CD14-positive monocyte (primary cell): ENCODE measurements around the gene GALNTL6. TPM values are rescaled to one million over a fixed set of nuclear protein-coding genes. Genes with fewer than 3 reads are reported as not detected.
"Not testable (repeated sequence)": the region's sequence is repeated elsewhere in the genome, so short reads cannot be mapped to it uniquely, and the experiment has no call there.

Experiments used
- DNase-seq, 3 donors: peaks; one replicate each; pipeline ENCODE4 v3.0.0-alpha.2; 2011 to 2022
- H2AFZ ChIP-seq: 2 replicates; pipeline ENCODE4 v1.6.0; 2012; ENCODE audit warnings: mild to moderate bottlenecking, low read depth, low read length, inconsistent platforms; ENCODE audit not compliant: insufficient read depth, poor library complexity, severe bottlenecking
- H3K27ac ChIP-seq, 2 donors: 1 replicate in 1 of 2; 2 replicates in 1 of 2; pipeline ENCODE4 v1.5.1; 2012 to 2013; ENCODE audit warnings: low read length in 2 of 2, control low read depth in 1 of 2, inconsistent platforms in 1 of 2, low read depth in 1 of 2, mild to moderate bottlenecking in 1 of 2
- H3K27me3 ChIP-seq, 2 donors: one replicate each; pipeline versions ENCODE4 v1.6.0 to v1.6.1; 2011 to 2013; ENCODE audit warnings: low read length in 2 of 2; ENCODE audit not compliant: control insufficient read depth in 2 of 2, insufficient read depth in 2 of 2
- H3K36me3 ChIP-seq, 2 donors: replicated peaks in 1 of 2; 1 replicate in 1 of 2; 2 replicates in 1 of 2; pipeline versions ENCODE4 v1.5.1 to v1.6.1; 2012 to 2013; ENCODE audit warnings: low read length in 2 of 2, control low read depth in 1 of 2, inconsistent platforms in 1 of 2, mild to moderate bottlenecking in 1 of 2; ENCODE audit not compliant: insufficient read depth in 2 of 2, control insufficient read depth in 1 of 2
- H3K4me1 ChIP-seq, 2 donors: 1 replicate in 1 of 2; 2 replicates in 1 of 2; pipeline versions ENCODE4 v1.5.1 to v1.6.1; 2012 to 2013; ENCODE audit warnings: low read length in 2 of 2, control low read depth in 1 of 2, inconsistent platforms in 1 of 2, mild to moderate bottlenecking in 1 of 2, moderate library complexity in 1 of 2; ENCODE audit not compliant: insufficient read depth in 2 of 2, control insufficient read depth in 1 of 2
- H3K4me2 ChIP-seq: replicated peaks from 2 replicates; pipeline ENCODE3; 2012; ENCODE audit warnings: low read length, moderate library complexity, mild to moderate bottlenecking; ENCODE audit not compliant: poor library complexity, severe bottlenecking; ENCODE audit errors: extremely low read depth
- H3K4me3 ChIP-seq, 3 experiments: fragments of 200-600 bp in 1 of 3; sonication (generic) in 1 of 3; replicated peaks in 1 of 3; 1 replicate in 2 of 3; 2 replicates in 1 of 3; pipeline ENCODE4 v1.5.1; 2011 to 2013; ENCODE audit warnings: low read length in 3 of 3, mild to moderate bottlenecking in 3 of 3, control low read depth in 2 of 3, low read depth in 2 of 3, inconsistent platforms in 1 of 3, moderate library complexity in 1 of 3
- H3K79me2 ChIP-seq: 2 replicates; pipeline ENCODE4 v1.6.0; 2012; ENCODE audit warnings: mild to moderate bottlenecking, control low read depth, inconsistent platforms, low read length, moderate library complexity; ENCODE audit not compliant: insufficient read depth
- H3K9ac ChIP-seq: 2 replicates; pipeline ENCODE4 v1.6.0; 2017; ENCODE audit warnings: low read length, mild to moderate bottlenecking; ENCODE audit not compliant: insufficient read depth, poor library complexity, severe bottlenecking
- H3K9me3 ChIP-seq, 2 donors: replicated peaks in 1 of 2; 1 replicate in 1 of 2; 2 replicates in 1 of 2; pipeline versions ENCODE4 v1.5.1 to v1.6.1; 2012 to 2013; ENCODE audit warnings: low read length in 2 of 2, control low read depth in 1 of 2; ENCODE audit not compliant: control insufficient read depth in 1 of 2, insufficient read depth in 1 of 2
- H4K20me1 ChIP-seq: 2 replicates; pipeline ENCODE4 v1.6.0; 2012; ENCODE audit warnings: mild to moderate bottlenecking, low read length, control low read depth, moderate library complexity; ENCODE audit not compliant: insufficient read depth
- H3K27ac Mint-ChIP-seq, 7 donors: one replicate each; pipeline ENCODE4 v1.8.0; 2020; ENCODE audit warnings: mild to moderate bottlenecking in 7 of 7, mixed read lengths in 7 of 7, moderate library complexity in 6 of 7, inconsistent platforms in 2 of 7
- H3K27me3 Mint-ChIP-seq, 3 donors: one replicate each; pipeline ENCODE4 v1.8.0; 2021 to 2022; ENCODE audit warnings: low read depth in 3 of 3, mild to moderate bottlenecking in 3 of 3, mixed read lengths in 3 of 3, moderate library complexity in 3 of 3, inconsistent platforms in 1 of 3
- H3K36me3 Mint-ChIP-seq, 2 donors: one replicate each; pipeline ENCODE4 v1.8.0; 2020; ENCODE audit warnings: mixed read lengths in 2 of 2, inconsistent platforms in 1 of 2, mild to moderate bottlenecking in 1 of 2
- H3K4me1 Mint-ChIP-seq: one replicate; pipeline ENCODE4 v1.8.0; 2020; ENCODE audit warnings: mild to moderate bottlenecking, mixed read lengths
- H3K4me3 Mint-ChIP-seq, 2 donors: one replicate each; pipeline ENCODE4 v1.8.0; 2020; ENCODE audit warnings: mild to moderate bottlenecking in 2 of 2, mixed read lengths in 2 of 2, moderate library complexity in 1 of 2
- H3K9me3 Mint-ChIP-seq, 7 donors: one replicate each; pipeline ENCODE4 v1.8.0; 2020 to 2022; ENCODE audit warnings: mixed read lengths in 7 of 7, mild to moderate bottlenecking in 6 of 7, moderate library complexity in 6 of 7, inconsistent platforms in 2 of 7
- CTCF ChIP-seq: fragments of 200-600 bp; IDR thresholded peaks from one replicate; pipeline ENCODE4 v1.8.0; 2022; ENCODE audit warnings: antibody characterized with exemption, mild to moderate bottlenecking
- WGBS: methylation state at CpG from one replicate; pipeline ENCODE4 v1.1.5; 2013; ENCODE audit warnings: missing lambda C conversion rate; ENCODE audit not compliant: insufficient coverage; 5-methylcytosine and 5-hydroxymethylcytosine counted together
- intact Hi-C, 2 donors: fragments of 100-400 bp; cut with micrococcal nuclease; formaldehyde crosslinking; loops; one replicate each; pipeline versions ENCODE4 v1.15.0 to v1.15.1; 2023
- polyA plus RNA-seq, 3 donors: library from polyadenylated mRNA; depleted of rRNA in 1 of 3; unstranded in 2 of 3; stranded (reverse) in 1 of 3; fragments of 300-500 nt in 2 of 3; fragments of >200 nt in 1 of 3; fragmentation: Illumina TruSeq in 2 of 3; gene quantifications; 1 replicate in 2 of 3; 2 replicates in 1 of 3; pipeline ENCODE4 v1.2.3, GENCODE V29; 2012 to 2021

Gene GALNTL6
- polyA plus RNA-seq, 3 donors: 0.05 TPM; not detected in 2

- no peak overlapping the region for H3K4me3 ChIP-seq
- Mint-ChIP-seq H3K36me3 (no peaks in the 10 kb centered on the region), H3K27ac (no peak overlapping the region), H3K4me3 (no peak overlapping the region), H3K27me3 (peaks cover 1 to 3% (median 2%) of the 10 kb centered on the region in 3 donors), H3K9me3 (peaks cover 8 to 17% (median 13%) of the 10 kb centered on the region in 7 donors), H3K4me1 (no peaks in the 10 kb centered on the region)
- H2AFZ ChIP-seq: no peak overlapping the region
- no peaks in the 10 kb centered on the region for H3K4me1 ChIP-seq
- no peak for DNase-seq
- H3K27me3 ChIP-seq: no peaks in the 10 kb centered on the region
- no peaks in the 10 kb centered on the region for H3K36me3 ChIP-seq
- intact Hi-C loops: no loop called here
- H3K79me2 ChIP-seq: no peaks in the 10 kb centered on the region
- WGBS: 94% methylated on average over 5 of the region's 7 CpGs
- H4K20me1 ChIP-seq: no peaks in the 10 kb centered on the region
- H3K27ac ChIP-seq: no peak overlapping the region
- H3K9me3 ChIP-seq: peaks cover 10 to 11% of the 10 kb centered on the region in 2 donors
- no peak overlapping the region for H3K9ac ChIP-seq
- no peak for TF ChIP-seq CTCF
- H3K4me2 ChIP-seq: no peak overlapping the region
Measured at GRCh38 chr4:172974586-172974985, 1161.4 kb downstream of the GALNTL6 start.

- Histone ChIP-seq H3K4me1 (no peaks in the 10 kb centered on the region), H3K4me3 (no peak overlapping the region), H3K36me3 (no peaks in the 10 kb centered on the region), H3K27me3 (no peaks in the 10 kb centered on the region), H3K9ac (no peak overlapping the region), H3K4me2 (no peak overlapping the region), H2AFZ (no peak overlapping the region), H3K9me3 (peaks cover 0 to 3% of the 10 kb centered on the region in 2 donors), H3K27ac (no peak overlapping the region), H3K79me2 (no peaks in the 10 kb centered on the region), H4K20me1 (no peaks in the 10 kb centered on the region)
- Mint-ChIP-seq H3K27ac (no peak overlapping the region), H3K36me3 (no peaks in the 10 kb centered on the region), H3K4me1 (no peaks in the 10 kb centered on the region), H3K27me3 (peaks cover 1 to 3% (median 2%) of the 10 kb centered on the region in 3 donors), H3K4me3 (no peak overlapping the region), H3K9me3 (peaks cover 2 to 9% (median 4%) of the 10 kb centered on the region in 7 donors)
- intact Hi-C loops: no loop called here
- TF ChIP-seq CTCF: no peak
- 100% methylated on average over 7 of the region's 14 CpGs for WGBS
- DNase-seq: no peak
Measured at GRCh38 chr4:172975651-172976229, 1162.5 kb downstream of the GALNTL6 start.

GRCh38 chr4:172977491-172978041, 1164.4 kb downstream of the GALNTL6 start:
- H3K27me3 Mint-ChIP-seq: not testable (repeated sequence)
- WGBS: 96% methylated on average over 3 of the region's 4 CpGs

More at GRCh38 chr4:172977491-172978041, 1164.4 kb downstream of the GALNTL6 start:
- H3K9me3 ChIP-seq, H3K36me3 ChIP-seq, H3K36me3 Mint-ChIP-seq, H3K27ac ChIP-seq, H3K79me2 ChIP-seq, intact Hi-C loops, H2AFZ ChIP-seq, H3K9me3 Mint-ChIP-seq, H3K4me2 ChIP-seq, H3K4me1 ChIP-seq, H4K20me1 ChIP-seq, H3K27me3 ChIP-seq, H3K4me3 Mint-ChIP-seq, H3K9ac ChIP-seq, DNase-seq, H3K4me1 Mint-ChIP-seq, H3K4me3 ChIP-seq: not testable (repeated sequence)
- peak overlapping the region in 1 of 7 donors; percentile 57 for H3K27ac Mint-ChIP-seq
